B cell (primary cell): ENCODE results near the gene PLEKHH2. TPM values are rescaled to one million over a fixed set of nuclear protein-coding genes. Genes with fewer than 3 reads are reported as not detected.

Experiments used
- ATAC-seq: fragments of 200-7000 bp; cut with Tn5 transposase; one replicate; pipeline ENCODE4 v1.10.0; 2021; ENCODE audit warnings: low read depth, mild to moderate bottlenecking, moderate number of reproducible peaks, moderate library complexity
- CTCF ChIA-PET: fragments of 350-600 bp; sonication (Branson Sonifier 250); formaldehyde crosslinking; loops from one replicate; lab custom pipeline; 2021; ENCODE audit warnings: antibody characterized with exemption, inconsistent platforms; lab: Charles Lee
- POLR2A ChIA-PET: fragments of 350-600 bp; sonication (Branson Sonifier 250); formaldehyde crosslinking; loops from one replicate; lab custom pipeline; 2021; ENCODE audit warnings: antibody characterized with exemption; lab: Charles Lee
- DNase-seq: peaks from one replicate; pipeline ENCODE4 v3.0.0; 2013
- H2AFZ ChIP-seq: 2 replicates; pipeline ENCODE4 v1.6.1; 2012; ENCODE audit warnings: mild to moderate bottlenecking, low read depth, low read length; ENCODE audit not compliant: insufficient read depth, poor library complexity, severe bottlenecking
- H3K27ac ChIP-seq, 2 donors: 1 replicate in 1 of 2; 2 replicates in 1 of 2; pipeline ENCODE4 v1.5.1; 2012 to 2013; ENCODE audit warnings: low read length in 2 of 2, mild to moderate bottlenecking in 2 of 2, moderate library complexity in 1 of 2
- H3K27me3 ChIP-seq, 4 experiments: fragments of 200-600 bp in 1 of 4; sonication (generic) in 1 of 4; replicated peaks in 1 of 4; 1 replicate in 2 of 4; 2 replicates in 2 of 4; pipeline versions ENCODE4 v1.6.1 to v1.7.0; 2013 to 2016; ENCODE audit warnings: low read length in 3 of 4, mild to moderate bottlenecking in 2 of 4, mixed read lengths in 1 of 4, moderate library complexity in 1 of 4; ENCODE audit not compliant: insufficient read depth in 4 of 4, control insufficient read depth in 3 of 4; ENCODE audit errors: control extremely low read depth in 1 of 4
- H3K36me3 ChIP-seq, 2 experiments: replicated peaks in 1 of 2; 1 replicate in 1 of 2; 2 replicates in 1 of 2; pipeline versions ENCODE4 v1.6.1 to v1.7.1; 2013; ENCODE audit warnings: low read length in 1 of 2; ENCODE audit not compliant: insufficient read depth in 2 of 2, control insufficient read depth in 1 of 2; ENCODE audit errors: control extremely low read depth in 1 of 2, extremely low read depth in 1 of 2
- H3K4me1 ChIP-seq, 2 donors: fragments of 200-600 bp in 1 of 2; sonication (generic) in 1 of 2; 1 replicate in 1 of 2; 2 replicates in 1 of 2; pipeline versions ENCODE4 v1.5.1 to v1.6.1; 2013 to 2017; ENCODE audit warnings: low read length in 2 of 2; ENCODE audit not compliant: control insufficient read depth in 2 of 2, insufficient read depth in 2 of 2
- H3K4me2 ChIP-seq: replicated peaks from 2 replicates; pipeline ENCODE3; 2012; ENCODE audit warnings: mild to moderate bottlenecking, low read depth, low read length; ENCODE audit not compliant: poor library complexity, severe bottlenecking
- H3K4me3 ChIP-seq, 5 experiments: fragments of 200-600 bp in 1 of 5; sonication (generic) in 1 of 5; 1 replicate in 3 of 5; 2 replicates in 2 of 5; pipeline versions ENCODE4 v1.5.1 to v1.7.0; 2011 to 2016; ENCODE audit warnings: low read length in 4 of 5, mild to moderate bottlenecking in 4 of 5, low read depth in 2 of 5, control low read depth in 1 of 5, moderate library complexity in 1 of 5; ENCODE audit not compliant: insufficient read depth in 1 of 5; ENCODE audit errors: control extremely low read depth in 1 of 5, extremely low read depth in 1 of 5
- H3K79me2 ChIP-seq: fragments of 200-600 bp; sonication (generic); one replicate; pipeline ENCODE4 v1.6.0; 2016; ENCODE audit warnings: low read length; ENCODE audit not compliant: control insufficient read depth, insufficient read depth
- H3K9ac ChIP-seq: fragments of 200-600 bp; sonication (generic); 2 replicates; pipeline ENCODE4 v1.6.1; 2017; ENCODE audit warnings: mild to moderate bottlenecking, low read length, moderate library complexity
- H3K9me3 ChIP-seq, 3 donors: one replicate each; pipeline versions ENCODE4 v1.6.1 to v1.7.1; 2013; ENCODE audit warnings: low read length in 2 of 3; ENCODE audit not compliant: control insufficient read depth in 2 of 3, insufficient read depth in 1 of 3; ENCODE audit errors: control extremely low read depth in 1 of 3
- H4K20me1 ChIP-seq: 2 replicates; pipeline ENCODE4 v1.6.0; 2012; ENCODE audit warnings: mild to moderate bottlenecking, low read length; ENCODE audit not compliant: insufficient read depth, control insufficient read depth, poor library complexity, severe bottlenecking
- H3K27ac Mint-ChIP-seq: one replicate; pipeline ENCODE4 v1.8.0; 2021; ENCODE audit warnings: mixed read lengths
- H3K27me3 Mint-ChIP-seq: one replicate; pipeline ENCODE4 v1.8.0; 2021; ENCODE audit warnings: mixed read lengths
- H3K4me1 Mint-ChIP-seq: one replicate; pipeline ENCODE4 v1.8.0; 2021; ENCODE audit warnings: mixed read lengths
- H3K4me3 Mint-ChIP-seq: one replicate; pipeline ENCODE4 v1.8.0; 2021; ENCODE audit warnings: mixed read lengths
- H3K9me3 Mint-ChIP-seq: one replicate; pipeline ENCODE4 v1.8.0; 2022; ENCODE audit warnings: mixed read lengths; ENCODE audit not compliant: insufficient read depth
- EZH2 ChIP-seq: IDR thresholded peaks from 2 replicates; pipeline ENCODE4 v1.6.1; 2012; ENCODE audit warnings: borderline replicate concordance, low read depth, mild to moderate bottlenecking, moderate library complexity, low read length; ENCODE audit not compliant: insufficient read depth, poor library complexity, severe bottlenecking
- WGBS: methylation state at CpG from one replicate; pipeline ENCODE4 v1.1.5; 2013; ENCODE audit warnings: missing lambda C conversion rate; ENCODE audit not compliant: insufficient coverage; 5-methylcytosine and 5-hydroxymethylcytosine counted together
- intact Hi-C: fragments of 100-400 bp; cut with micrococcal nuclease; formaldehyde crosslinking; loops from one replicate; pipeline ENCODE4 v1.10.0; 2022
- polyA plus RNA-seq: library from polyadenylated mRNA; depleted of rRNA; stranded (reverse); fragments of >200 nt; gene quantifications from 2 replicates; pipeline ENCODE4 v1.2.3, GENCODE V29; 2012
- total RNA-seq, 2 donors: library from RNA; stranded (reverse); fragments of 120-200 nt in 1 of 2; gene quantifications; 1 replicate in 1 of 2; 2 replicates in 1 of 2; pipeline versions ENCODE4 v1.2.3 to v1.2.4, GENCODE V29; 2013 to 2022
- TF ChIP-seq, protein P1 (sequence below): fragments of 200-600 bp; IDR thresholded peaks from one replicate; pipeline ENCODE4 v1.8.0; 2022; ENCODE audit warnings: antibody characterized with exemption, mild to moderate bottlenecking

The PLEKHH2 gene
- total and polyA plus RNA-seq, 2 donors (not counting 1 experiment from before 2014, with no cell fraction given), result 0.17 to 0.19 TPM

DNA sequence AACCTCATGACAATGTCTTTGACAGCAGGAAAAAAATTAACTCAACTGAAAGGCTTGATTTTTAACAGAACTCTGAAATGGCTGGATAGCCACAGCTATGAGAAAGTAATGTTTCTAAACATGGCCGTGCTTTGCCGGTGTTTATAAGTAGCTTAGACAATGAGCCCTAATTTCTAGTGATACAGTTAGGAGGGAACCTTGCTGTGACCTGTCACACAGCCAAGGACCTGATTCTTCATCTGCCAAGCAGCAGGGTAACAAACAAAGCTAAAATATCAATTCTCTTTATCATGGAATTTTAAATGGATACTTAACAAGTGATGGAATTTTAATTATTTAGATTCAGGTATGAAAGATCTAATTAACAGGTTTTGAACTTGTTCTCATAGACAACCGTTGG, 112.5 kb downstream of the PLEKHH2 start:
- H3K4me3 Mint-ChIP-seq, result no peak overlapping the region

DNA sequence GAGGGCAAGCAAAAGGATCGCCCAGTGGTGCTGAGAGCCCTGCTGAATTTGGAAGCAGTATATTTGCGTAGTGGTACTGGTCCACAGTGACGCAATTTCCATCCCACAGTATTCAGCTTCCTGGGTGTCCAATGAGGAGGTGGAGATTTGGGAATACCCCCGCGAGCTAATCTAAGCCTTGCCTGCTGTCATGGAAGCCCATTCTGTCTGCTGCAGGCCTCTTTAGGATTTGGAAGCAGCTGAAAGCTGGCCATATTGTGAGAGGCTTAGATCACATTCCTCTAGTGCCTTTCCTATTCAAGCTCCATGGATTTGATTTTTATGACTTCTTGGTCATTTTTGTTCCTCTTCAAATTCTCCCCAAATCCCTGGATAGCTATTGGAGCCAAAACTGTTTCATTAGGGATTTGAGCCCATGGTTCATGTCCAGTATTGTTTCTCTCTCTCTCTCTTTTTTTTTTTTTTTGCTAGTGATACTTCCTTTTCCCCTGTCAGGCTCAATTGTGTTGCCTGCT, 114.5 kb downstream of the PLEKHH2 start:
- no peak for ATAC-seq
- Mint-ChIP-seq H3K9me3 (no peaks in the 10 kb centered on the region), H3K27me3 (peaks cover 9% of the 10 kb centered on the region), H3K4me1 (no peaks in the 10 kb centered on the region), H3K27ac (no peak overlapping the region), H3K4me3 (no peak overlapping the region)
- no peaks in the 10 kb centered on the region for H3K27me3 ChIP-seq
- no peaks in the 10 kb centered on the region for H4K20me1 ChIP-seq
- H3K27ac ChIP-seq, result no peak overlapping the region
- H3K4me3 ChIP-seq, result no peak overlapping the region
- no peaks in the 10 kb centered on the region for H3K9me3 ChIP-seq
- no peaks in the 10 kb centered on the region for H3K79me2 ChIP-seq
- no peak overlapping the region for H3K4me2 ChIP-seq
- H3K36me3 ChIP-seq, result no peaks in the 10 kb centered on the region
- 100% methylated on average over 3 of the region's 5 CpGs for WGBS
- POLR2A ChIA-PET, result no interaction called here
- H3K9ac ChIP-seq, result no peak overlapping the region
- CTCF ChIA-PET, result no interaction called here
- H3K4me1 ChIP-seq, result no peaks in the 10 kb centered on the region
- DNase-seq, result no peak
- intact Hi-C loops, result no loop called here
- TF ChIP-seq, protein P1, sequence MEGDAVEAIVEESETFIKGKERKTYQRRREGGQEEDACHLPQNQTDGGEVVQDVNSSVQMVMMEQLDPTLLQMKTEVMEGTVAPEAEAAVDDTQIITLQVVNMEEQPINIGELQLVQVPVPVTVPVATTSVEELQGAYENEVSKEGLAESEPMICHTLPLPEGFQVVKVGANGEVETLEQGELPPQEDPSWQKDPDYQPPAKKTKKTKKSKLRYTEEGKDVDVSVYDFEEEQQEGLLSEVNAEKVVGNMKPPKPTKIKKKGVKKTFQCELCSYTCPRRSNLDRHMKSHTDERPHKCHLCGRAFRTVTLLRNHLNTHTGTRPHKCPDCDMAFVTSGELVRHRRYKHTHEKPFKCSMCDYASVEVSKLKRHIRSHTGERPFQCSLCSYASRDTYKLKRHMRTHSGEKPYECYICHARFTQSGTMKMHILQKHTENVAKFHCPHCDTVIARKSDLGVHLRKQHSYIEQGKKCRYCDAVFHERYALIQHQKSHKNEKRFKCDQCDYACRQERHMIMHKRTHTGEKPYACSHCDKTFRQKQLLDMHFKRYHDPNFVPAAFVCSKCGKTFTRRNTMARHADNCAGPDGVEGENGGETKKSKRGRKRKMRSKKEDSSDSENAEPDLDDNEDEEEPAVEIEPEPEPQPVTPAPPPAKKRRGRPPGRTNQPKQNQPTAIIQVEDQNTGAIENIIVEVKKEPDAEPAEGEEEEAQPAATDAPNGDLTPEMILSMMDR, result no peak
- no peak for TF ChIP-seq EZH2
- H2AFZ ChIP-seq, result no peak overlapping the region

More for the DNA sequence above, 112.5 kb downstream of the PLEKHH2 start:
- Histone ChIP-seq H3K79me2 (no peaks in the 10 kb centered on the region), H3K27me3 (no peaks in the 10 kb centered on the region), H3K36me3 (no peaks in the 10 kb centered on the region), H3K9me3 (no peaks in the 10 kb centered on the region), H3K27ac (no peak overlapping the region), H3K4me3 (no peak overlapping the region), H3K4me2 (no peak overlapping the region), H2AFZ (no peak overlapping the region), H3K4me1 (no peaks in the 10 kb centered on the region), H3K9ac (no peak overlapping the region), H4K20me1 (no peaks in the 10 kb centered on the region)
- H3K9me3 Mint-ChIP-seq, result no peaks in the 10 kb centered on the region
- H3K27me3 Mint-ChIP-seq, result peaks cover 5% of the 10 kb centered on the region
- no peaks in the 10 kb centered on the region for H3K4me1 Mint-ChIP-seq
- ATAC-seq (no peak), DNase-seq (no peak)
- CTCF ChIA-PET, result no interaction called here
- H3K27ac Mint-ChIP-seq, result no peak overlapping the region
- intact Hi-C loops, result no loop called here
- 87% methylated on average over 2 of the region's 3 CpGs for WGBS
- POLR2A ChIA-PET, result no interaction called here
- no peak for TF ChIP-seq EZH2
- TF ChIP-seq, protein P1, result no peak
